Measurements from ENCODE around the gene ADRA1B.

ADRA1B gene

GRCh38 chr5:159915904-159916840 lies at the start of gene ADRA1B:
TSS of gene ADRA1B (plus strand) at chr5:159916482. CDS start at chr5:159916906, 424 bp downstream.
- TF ChIP-seq, protein P1, sequence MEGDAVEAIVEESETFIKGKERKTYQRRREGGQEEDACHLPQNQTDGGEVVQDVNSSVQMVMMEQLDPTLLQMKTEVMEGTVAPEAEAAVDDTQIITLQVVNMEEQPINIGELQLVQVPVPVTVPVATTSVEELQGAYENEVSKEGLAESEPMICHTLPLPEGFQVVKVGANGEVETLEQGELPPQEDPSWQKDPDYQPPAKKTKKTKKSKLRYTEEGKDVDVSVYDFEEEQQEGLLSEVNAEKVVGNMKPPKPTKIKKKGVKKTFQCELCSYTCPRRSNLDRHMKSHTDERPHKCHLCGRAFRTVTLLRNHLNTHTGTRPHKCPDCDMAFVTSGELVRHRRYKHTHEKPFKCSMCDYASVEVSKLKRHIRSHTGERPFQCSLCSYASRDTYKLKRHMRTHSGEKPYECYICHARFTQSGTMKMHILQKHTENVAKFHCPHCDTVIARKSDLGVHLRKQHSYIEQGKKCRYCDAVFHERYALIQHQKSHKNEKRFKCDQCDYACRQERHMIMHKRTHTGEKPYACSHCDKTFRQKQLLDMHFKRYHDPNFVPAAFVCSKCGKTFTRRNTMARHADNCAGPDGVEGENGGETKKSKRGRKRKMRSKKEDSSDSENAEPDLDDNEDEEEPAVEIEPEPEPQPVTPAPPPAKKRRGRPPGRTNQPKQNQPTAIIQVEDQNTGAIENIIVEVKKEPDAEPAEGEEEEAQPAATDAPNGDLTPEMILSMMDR (IDR thresholded peaks at IDR 0.05; ENCODE audit: low read depth, low read length), result peak; percentile 51
- DNase-seq (ENCODE audit: extremely low read depth, low read depth), result no peak

GRCh38 chr5:159873680-159874079 lies 42.6 kb upstream of the ADRA1B start:
- DNase-seq (ENCODE audit: extremely low read depth, low read depth), result no peak
- TF ChIP-seq, protein P1 (IDR thresholded peaks at IDR 0.05; ENCODE audit: low read depth, low read length), result no peak

DNA sequence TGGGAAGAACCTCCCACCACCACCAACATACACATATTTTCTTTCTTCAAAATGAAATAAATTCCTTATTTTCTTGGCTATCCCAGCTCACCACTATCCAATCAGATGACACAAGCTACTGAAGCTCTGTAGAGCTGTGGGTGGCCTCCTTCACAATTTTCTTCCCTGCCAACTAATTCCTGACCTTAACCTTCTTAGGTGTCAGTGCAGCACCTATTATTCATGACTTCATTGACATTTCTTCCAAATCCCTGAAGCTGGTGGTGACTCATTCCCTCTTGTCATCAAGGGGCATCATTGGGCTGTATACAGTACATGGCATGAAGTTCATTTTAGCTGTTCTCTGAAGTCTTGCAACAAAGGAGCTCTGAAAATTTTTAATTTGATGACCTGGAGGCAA lies 42.0 kb upstream of the ADRA1B start:
- TF ChIP-seq, protein P1 (IDR thresholded peaks at IDR 0.05; ENCODE audit: low read depth, low read length), result no peak
- no peak for DNase-seq (ENCODE audit: extremely low read depth, low read depth)

DNA sequence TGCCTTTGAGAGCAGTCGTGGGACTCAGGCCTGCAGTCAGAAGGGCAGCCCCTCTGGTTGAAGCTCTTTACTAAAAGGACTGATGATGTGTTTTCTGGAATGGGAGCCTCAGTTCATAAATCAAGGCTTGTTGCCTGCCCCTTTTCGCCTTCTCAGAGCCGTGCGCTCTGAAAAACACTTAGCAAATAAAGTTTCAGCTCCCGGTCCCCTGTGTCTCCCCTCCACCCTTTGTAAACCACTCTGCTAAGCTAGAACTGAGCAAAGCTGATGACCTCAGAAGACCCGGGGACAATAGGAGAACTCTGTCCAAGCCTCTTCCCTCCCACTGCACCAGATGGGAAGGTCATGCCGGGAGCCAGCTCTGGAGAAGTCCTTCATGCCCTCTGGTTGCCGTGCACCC lies 39.3 kb upstream of the ADRA1B start:
- TF ChIP-seq, protein P1 (IDR thresholded peaks at IDR 0.05; ENCODE audit: low read depth, low read length), result no peak
- DNase-seq (ENCODE audit: extremely low read depth, low read depth), result no peak

- no peak for DNase-seq (ENCODE audit: extremely low read depth, low read depth)
- TF ChIP-seq, protein P1 (IDR thresholded peaks at IDR 0.05; ENCODE audit: low read depth, low read length), result no peak
Measured at GRCh38 chr5:159877894-159878448, 38.3 kb upstream of the ADRA1B start.

DNA sequence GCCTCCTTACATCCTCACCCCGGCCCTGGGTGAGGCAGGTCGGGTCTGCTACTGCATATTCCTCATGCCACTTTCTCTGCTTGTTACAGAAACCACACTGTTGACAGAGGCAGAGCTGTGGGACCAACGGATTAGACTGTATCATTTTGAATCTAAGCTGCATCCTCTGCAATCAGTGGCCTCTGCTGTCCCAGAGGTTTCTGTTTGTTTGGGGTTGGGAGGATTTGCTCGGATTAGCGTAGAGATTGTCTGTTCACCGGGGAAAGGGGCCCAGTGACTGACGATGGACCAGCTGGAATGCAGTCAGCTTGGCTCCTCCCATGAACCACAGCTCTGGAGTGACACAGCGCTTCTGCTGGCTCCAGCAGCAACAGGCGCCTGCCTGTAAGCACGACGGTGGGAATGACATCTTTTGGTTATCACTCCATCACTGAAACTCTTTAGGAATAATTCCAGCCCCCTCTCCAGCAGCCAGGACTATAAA lies 37.3 kb upstream of the ADRA1B start:
- TF ChIP-seq, protein P1 (IDR thresholded peaks at IDR 0.05; ENCODE audit: low read depth, low read length), result peak; percentile 7; the same call in 1 of the 2 replicates
- peak; percentile 30 for DNase-seq (ENCODE audit: extremely low read depth, low read depth)

- TF ChIP-seq, protein P1 (IDR thresholded peaks at IDR 0.05; ENCODE audit: low read depth, low read length), result no peak
- DNase-seq (ENCODE audit: extremely low read depth, low read depth), result no peak
Measured at GRCh38 chr5:159880676-159881075, 35.6 kb upstream of the ADRA1B start.

All from AG09319 (cell line).